HCT116 (cell line): Measurements from ENCODE around the gene MTF2. TPM values are rescaled to one million over a fixed set of nuclear protein-coding genes. Genes with fewer than 3 reads are reported as not detected.

ENCODE experiments used
- ATAC-seq: fragments of 200-7000 bp; cut with Tn5 transposase; 2 replicates; pipeline ENCODE4 v1.9.1; 2020; ENCODE audit warnings: mild to moderate bottlenecking, moderate library complexity
- BruUV-seq: library from RNA; stranded (reverse); fragments of 400-500 nt; replicated peaks from 2 replicates; lab custom pipeline; 2021; lab: Mats Ljungman, UMichigan
- CTCF ChIA-PET: fragments of 300-600 bp; sonication (Branson Sonifier 250); formaldehyde crosslinking; loops from one replicate; lab custom pipeline; 2021; ENCODE audit warnings: antibody characterized with exemption; lab: Charles Lee
- POLR2A ChIA-PET: fragments of 300-600, 350-600 bp; sonication (Branson Sonifier 250); formaldehyde crosslinking; loops from one replicate; lab custom pipeline; 2021; ENCODE audit warnings: antibody characterized with exemption; lab: Charles Lee
- RAD21 ChIA-PET, 2 experiments: fragments of 300-600 bp; sonication (Branson Sonifier 250); formaldehyde crosslinking; loops; one replicate each; lab custom pipeline; 2023; ENCODE audit warnings: low total read pairs in 2 of 2; ENCODE audit not compliant: uncharacterized antibody in 2 of 2, unreplicated experiment in 2 of 2, low non-redundant PET in 1 of 2; lab: Charles Lee
- DNase-seq: peaks from one replicate; pipeline ENCODE4 v3.0.0-alpha.2; 2010; ENCODE audit warnings: low read depth, low spot score
- H2AFZ ChIP-seq: fragments of 200-600 bp; shearing (Covaris generic), sonication (generic); 2 replicates; pipeline ENCODE4 v1.6.1; 2017; ENCODE audit warnings: low read depth, mixed run types, mixed read lengths, antibody characterized with exemption, low read length; ENCODE audit not compliant: poor library complexity, severe bottlenecking
- H3K27ac ChIP-seq: 2 replicates; pipeline ENCODE4 v1.5.1; 2012; ENCODE audit warnings: low read depth, low read length
- H3K27me3 ChIP-seq: fragments of 200-600 bp; sonication (generic); 2 replicates; pipeline ENCODE4 v1.6.1; 2016; ENCODE audit warnings: mixed run types, low read length, mixed read lengths; ENCODE audit not compliant: insufficient read depth
- H3K36me3 ChIP-seq, 2 experiments: fragments of 200-500 bp in 1 of 2; fragments of 200-600 bp in 1 of 2; sonication (Bioruptor generic) in 1 of 2; sonication (generic) in 1 of 2; 2 replicates each; pipeline versions ENCODE4 v1.5.1 to v1.6.1; 2014 to 2016; ENCODE audit warnings: low read length in 2 of 2, inconsistent platforms in 1 of 2, mixed read lengths in 1 of 2, mixed run types in 1 of 2; ENCODE audit not compliant: insufficient read depth in 2 of 2, control insufficient read depth in 1 of 2
- H3K4me1 ChIP-seq, 2 experiments: fragments of 200-600 bp in 1 of 2; sonication (generic) in 1 of 2; 2 replicates each; pipeline versions ENCODE4 v1.5.1 to v1.6.1; 2012 to 2017; ENCODE audit warnings: low read length in 2 of 2, inconsistent platforms in 1 of 2, mild to moderate bottlenecking in 1 of 2, mixed read lengths in 1 of 2, mixed run types in 1 of 2, moderate library complexity in 1 of 2; ENCODE audit not compliant: insufficient read depth in 2 of 2, control insufficient read depth in 1 of 2
- H3K4me2 ChIP-seq: fragments of 200-600 bp; sonication (generic); 2 replicates; pipeline ENCODE4 v1.6.1; 2017; ENCODE audit warnings: mixed run types, low read length, mixed read lengths
- H3K4me3 ChIP-seq, 2 experiments: fragments of 200-600 bp in 1 of 2; sonication (generic) in 1 of 2; replicated peaks in 1 of 2; 2 replicates each; pipeline ENCODE4 v1.5.1; 2011 to 2016; ENCODE audit warnings: low read length in 2 of 2, control low read depth in 1 of 2, low read depth in 1 of 2, mild to moderate bottlenecking in 1 of 2, mixed read lengths in 1 of 2, mixed run types in 1 of 2
- H3K79me2 ChIP-seq: fragments of 200-600 bp; sonication (generic); 2 replicates; pipeline ENCODE4 v1.6.1; 2017; ENCODE audit warnings: mild to moderate bottlenecking, mixed run types, low read length, moderate library complexity, mixed read lengths; ENCODE audit not compliant: insufficient read depth
- H3K9ac ChIP-seq: fragments of 200-600 bp; sonication (generic); 2 replicates; pipeline ENCODE4 v1.6.1; 2016; ENCODE audit warnings: low read length, mixed read lengths
- H3K9me2 ChIP-seq: fragments of 200-600 bp; sonication (generic), shearing (Covaris generic); 2 replicates; pipeline ENCODE4 v1.6.1; 2017; ENCODE audit warnings: mixed run types, mild to moderate bottlenecking, moderate library complexity; ENCODE audit not compliant: insufficient read depth
- H3K9me3 ChIP-seq, 2 experiments: fragments of 200-500 bp in 1 of 2; fragments of 200-600 bp in 1 of 2; sonication (Bioruptor generic) in 1 of 2; sonication (generic) in 1 of 2; 2 replicates each; pipeline ENCODE4 v1.6.1; 2014 to 2017; ENCODE audit warnings: low read length in 2 of 2, mixed read lengths in 2 of 2, inconsistent platforms in 1 of 2, low read depth in 1 of 2, mild to moderate bottlenecking in 1 of 2, mixed run types in 1 of 2, moderate library complexity in 1 of 2; ENCODE audit not compliant: control insufficient read depth in 1 of 2, insufficient read depth in 1 of 2
- H4K20me1 ChIP-seq: fragments of 200-600 bp; sonication (generic), shearing (Covaris generic); 2 replicates; pipeline ENCODE4 v1.6.1; 2017; ENCODE audit warnings: mixed run types, mild to moderate bottlenecking, moderate library complexity; ENCODE audit not compliant: insufficient read depth
- CEBPB ChIP-seq: IDR thresholded peaks from 2 replicates; pipeline ENCODE4 v1.6.1; 2012; ENCODE audit warnings: low read depth
- CTCF ChIP-seq, 3 experiments: fragments of 200-600 bp in 1 of 3; sonication (generic) in 1 of 3; IDR thresholded peaks in 2 of 3; conservative IDR thresholded peaks in 1 of 3; 2 replicates each; pipeline ENCODE4 v1.5.1; 2012 to 2017; ENCODE audit warnings: low read depth in 2 of 3, low read length in 2 of 3, antibody characterized with exemption in 1 of 3, borderline replicate concordance in 1 of 3, control low read depth in 1 of 3, mild to moderate bottlenecking in 1 of 3, mixed read lengths in 1 of 3, mixed run types in 1 of 3, moderate library complexity in 1 of 3; ENCODE audit not compliant: insufficient read depth in 1 of 3
- ELF1 ChIP-seq: IDR thresholded peaks from 2 replicates; pipeline ENCODE4 v1.6.1; 2012; ENCODE audit warnings: low read depth, borderline replicate concordance
- FOSL1 ChIP-seq: IDR thresholded peaks from 2 replicates; pipeline ENCODE4 v1.6.1; 2012; ENCODE audit warnings: low read depth
- JUND ChIP-seq: IDR thresholded peaks from 2 replicates; pipeline ENCODE4 v1.6.1; 2012
- RAD21 ChIP-seq: IDR thresholded peaks from 2 replicates; pipeline ENCODE4 v1.6.1; 2012; ENCODE audit warnings: low read depth, mild to moderate bottlenecking
- SP1 ChIP-seq: IDR thresholded peaks from 2 replicates; pipeline ENCODE4 v1.6.1; 2012; ENCODE audit warnings: low read depth
- TCF7L2 ChIP-seq: IDR thresholded peaks from 2 replicates; pipeline ENCODE4 v1.7.0; 2011; ENCODE audit warnings: borderline replicate concordance, inconsistent platforms; ENCODE audit not compliant: insufficient read depth, insufficient read length; ENCODE audit errors: extremely low read depth
- ZBTB33 ChIP-seq: IDR thresholded peaks from 2 replicates; pipeline ENCODE4 v1.6.1; 2011; ENCODE audit warnings: mild to moderate bottlenecking, low read length, moderate library complexity; ENCODE audit not compliant: insufficient replicate concordance; ENCODE audit errors: extremely low read depth
- ZFX ChIP-seq: fragments of 450-650 bp; IDR thresholded peaks from 2 replicates; pipeline ENCODE4 v1.6.1; 2017
- intact Hi-C: fragments of 100-400 bp; cut with micrococcal nuclease; formaldehyde crosslinking; loops from 2 replicates; pipeline ENCODE4 v1.10.0; 2022
- total RNA-seq: library from RNA; stranded (reverse); gene quantifications from one replicate; pipeline ENCODE4 v1.2.1, GENCODE V29; 2021; ENCODE audit not compliant: unreplicated experiment
- TF ChIP-seq, protein P1 (sequence below): IDR thresholded peaks from 2 replicates; pipeline ENCODE4 v1.6.1; 2012; ENCODE audit warnings: low read depth

Gene MTF2
- total RNA-seq, 1 experiment from 2014 or later = 45.5 TPM

- CTCF ChIA-PET = no interaction called here
- TF ChIP-seq ELF1 = no peak
- no peak for TF ChIP-seq RAD21
- TF ChIP-seq JUND = no peak
- no peak for TF ChIP-seq ZFX
- no peak for TF ChIP-seq CEBPB
- TF ChIP-seq CTCF (IDR thresholded peaks at IDR 0.05 in 2 of 3, conservative IDR thresholded peaks at IDR 0.05 in 1 of 3; ENCODE audit: borderline replicate concordance in 1 of 3, insufficient read depth in 1 of 3, low read depth in 2 of 3, low read length in 2 of 3) = no peak
- TF ChIP-seq SP1 = no peak
- TF ChIP-seq FOSL1 = no peak
- TF ChIP-seq TCF7L2 = no peak
- TF ChIP-seq ZBTB33 = no peak
- TF ChIP-seq, protein P1, sequence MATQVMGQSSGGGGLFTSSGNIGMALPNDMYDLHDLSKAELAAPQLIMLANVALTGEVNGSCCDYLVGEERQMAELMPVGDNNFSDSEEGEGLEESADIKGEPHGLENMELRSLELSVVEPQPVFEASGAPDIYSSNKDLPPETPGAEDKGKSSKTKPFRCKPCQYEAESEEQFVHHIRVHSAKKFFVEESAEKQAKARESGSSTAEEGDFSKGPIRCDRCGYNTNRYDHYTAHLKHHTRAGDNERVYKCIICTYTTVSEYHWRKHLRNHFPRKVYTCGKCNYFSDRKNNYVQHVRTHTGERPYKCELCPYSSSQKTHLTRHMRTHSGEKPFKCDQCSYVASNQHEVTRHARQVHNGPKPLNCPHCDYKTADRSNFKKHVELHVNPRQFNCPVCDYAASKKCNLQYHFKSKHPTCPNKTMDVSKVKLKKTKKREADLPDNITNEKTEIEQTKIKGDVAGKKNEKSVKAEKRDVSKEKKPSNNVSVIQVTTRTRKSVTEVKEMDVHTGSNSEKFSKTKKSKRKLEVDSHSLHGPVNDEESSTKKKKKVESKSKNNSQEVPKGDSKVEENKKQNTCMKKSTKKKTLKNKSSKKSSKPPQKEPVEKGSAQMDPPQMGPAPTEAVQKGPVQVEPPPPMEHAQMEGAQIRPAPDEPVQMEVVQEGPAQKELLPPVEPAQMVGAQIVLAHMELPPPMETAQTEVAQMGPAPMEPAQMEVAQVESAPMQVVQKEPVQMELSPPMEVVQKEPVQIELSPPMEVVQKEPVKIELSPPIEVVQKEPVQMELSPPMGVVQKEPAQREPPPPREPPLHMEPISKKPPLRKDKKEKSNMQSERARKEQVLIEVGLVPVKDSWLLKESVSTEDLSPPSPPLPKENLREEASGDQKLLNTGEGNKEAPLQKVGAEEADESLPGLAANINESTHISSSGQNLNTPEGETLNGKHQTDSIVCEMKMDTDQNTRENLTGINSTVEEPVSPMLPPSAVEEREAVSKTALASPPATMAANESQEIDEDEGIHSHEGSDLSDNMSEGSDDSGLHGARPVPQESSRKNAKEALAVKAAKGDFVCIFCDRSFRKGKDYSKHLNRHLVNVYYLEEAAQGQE = no peak
- TF ChIP-seq, all 23 proteins: peak for 0
- no peak overlapping the region for H3K4me3 ChIP-seq
- H4K20me1 ChIP-seq = no peaks in the 10 kb centered on the region
- ChIA-PET POLR2A (no interaction called here), RAD21 (no interaction called here)
- intact Hi-C loops = no loop called here
- H3K27me3 ChIP-seq = no peaks in the 10 kb centered on the region
- H2AFZ ChIP-seq = no peak overlapping the region
- H3K4me2 ChIP-seq = no peak overlapping the region
- H3K36me3 ChIP-seq = peaks cover 13 to 17% of the 10 kb centered on the region in 2 experiments; a peak in 3 of 4 replicates
- H3K27ac ChIP-seq = no peak overlapping the region
- H3K4me1 ChIP-seq = no peaks in the 10 kb centered on the region
- ATAC-seq (no peak), DNase-seq (no peak)
- H3K9me3 ChIP-seq = no peaks in the 10 kb centered on the region
- no TSS peak for BruUV-seq
- no peak overlapping the region for H3K9ac ChIP-seq
- no peaks in the 10 kb centered on the region for H3K9me2 ChIP-seq
- H3K79me2 ChIP-seq = 0 out of 2 replicates have a peak, but pooled peaks cover 6% of the 10 kb centered on the region
Measured at GRCh38 chr1:93140106-93140505, 61.0 kb downstream of the MTF2 start.
